ENCODE data around the gene IL17F.

The IL17F gene

GRCh38 chr6:52262620-52263344 is 18.5 kb upstream of the IL17F start:
- TF ChIP-seq CTCF (IDR thresholded peaks at IDR 0.05; ENCODE audit: insufficient read depth, missing control alignments): no peak

DNA sequence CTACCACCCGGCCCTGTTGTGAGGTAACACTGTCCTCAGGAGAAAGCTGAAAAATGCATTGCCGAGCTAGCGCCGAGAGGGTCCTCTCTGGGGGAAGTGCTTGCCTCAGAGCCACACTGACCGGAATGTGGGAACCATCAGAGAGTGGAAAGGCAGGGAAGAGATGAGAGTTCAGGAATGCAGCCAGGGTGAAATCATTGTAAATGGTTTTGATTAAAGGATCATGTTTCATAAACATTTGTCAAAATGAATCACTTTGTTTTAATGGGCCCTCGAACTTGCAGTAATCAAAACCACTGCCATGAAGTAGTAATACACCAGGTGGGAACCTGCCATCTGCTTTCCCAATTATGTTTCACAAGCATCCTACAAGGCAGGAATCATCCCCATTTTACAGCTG is 16.9 kb upstream of the IL17F start:
- FAIRE-seq (no peak), DNase-seq (ENCODE audit: insufficient read length, low spot score) (no peak)
- TF ChIP-seq CTCF (IDR thresholded peaks at IDR 0.05; ENCODE audit: insufficient read depth, missing control alignments): no peak

More at GRCh38 chr6:52262620-52263344, 18.5 kb upstream of the IL17F start:
- no peak for DNase-seq (ENCODE audit: insufficient read length, low spot score)
- FAIRE-seq: no peak

GRCh38 chr6:52260634-52261033 is 16.3 kb upstream of the IL17F start:
- TF ChIP-seq CTCF (IDR thresholded peaks at IDR 0.05; ENCODE audit: insufficient read depth, missing control alignments): no peak

GRCh38 chr6:52255434-52255833 is 11.1 kb upstream of the IL17F start:
- FAIRE-seq (no peak), DNase-seq (ENCODE audit: insufficient read length, low spot score) (no peak)
- TF ChIP-seq CTCF (IDR thresholded peaks at IDR 0.05; ENCODE audit: insufficient read depth, missing control alignments): no peak

More at GRCh38 chr6:52260634-52261033, 16.3 kb upstream of the IL17F start:
- FAIRE-seq (no peak), DNase-seq (ENCODE audit: insufficient read length, low spot score) (no peak)

DNA sequence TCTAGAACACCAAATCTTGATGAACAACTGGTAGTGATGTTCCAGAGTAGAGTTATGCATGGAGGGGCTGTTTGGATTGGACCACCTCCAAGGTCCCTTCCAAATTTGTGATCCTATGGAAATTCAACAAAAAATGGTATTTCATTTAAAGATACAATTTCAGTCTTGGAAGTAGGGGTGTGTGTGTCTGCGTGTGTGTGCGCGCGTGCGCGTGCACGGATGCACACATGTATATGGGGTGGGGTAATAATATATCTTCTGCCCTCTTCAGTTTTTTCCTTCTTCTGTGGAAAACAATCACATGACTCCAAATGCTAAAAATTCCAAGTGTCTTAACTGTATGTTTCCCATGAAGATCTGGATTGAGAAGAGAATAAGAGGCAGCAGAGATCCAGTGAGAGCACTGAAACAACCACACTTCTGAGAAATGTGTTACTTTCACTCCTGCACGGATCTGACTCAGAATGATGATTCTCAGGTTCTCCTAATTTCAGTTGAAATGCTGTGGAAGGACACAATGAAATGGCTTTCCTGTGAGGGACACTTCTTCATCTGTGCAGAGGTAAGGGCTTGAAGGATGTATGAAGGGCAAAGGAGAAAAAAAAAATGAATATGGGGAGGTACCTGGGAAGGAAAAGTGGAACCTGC is 10.6 kb upstream of the IL17F start:
- FAIRE-seq (no peak), DNase-seq (ENCODE audit: insufficient read length, low spot score) (no peak)
- TF ChIP-seq CTCF (IDR thresholded peaks at IDR 0.05; ENCODE audit: insufficient read depth, missing control alignments): no peak

DNA sequence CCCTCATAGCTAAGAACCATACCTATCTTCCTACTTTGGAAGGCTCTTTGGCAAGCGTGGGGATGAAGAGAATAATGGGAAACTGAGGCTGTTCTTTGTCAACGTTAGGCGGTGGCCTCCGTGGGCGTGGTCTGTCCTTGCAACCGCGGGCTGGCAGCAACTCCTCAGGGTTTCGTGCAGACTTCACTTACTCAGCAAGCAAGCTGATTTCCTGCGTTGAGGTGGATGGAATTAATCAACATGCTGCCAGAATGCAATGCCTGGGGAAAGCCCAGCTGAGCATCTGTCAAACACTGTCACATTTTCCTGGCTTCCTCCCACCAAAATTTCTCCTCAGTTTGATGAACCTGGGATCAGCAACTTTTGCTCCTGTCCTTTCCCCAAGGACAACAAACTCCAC is 9.2 kb upstream of the IL17F start:
- FAIRE-seq: no peak
- DNase-seq (ENCODE audit: insufficient read length, low spot score): no peak
- no peak for TF ChIP-seq CTCF (IDR thresholded peaks at IDR 0.05; ENCODE audit: insufficient read depth, missing control alignments)

- DNase-seq (ENCODE audit: insufficient read length, low spot score) (no peak), FAIRE-seq (no peak)
- no peak for TF ChIP-seq CTCF (IDR thresholded peaks at IDR 0.05; ENCODE audit: insufficient read depth, missing control alignments)
Observed at GRCh38 chr6:52251113-52251512, 6.8 kb upstream of the IL17F start.
